GM19463 (cell line): Measurements from ENCODE around the gene SHISA6.

ENCODE experiments used
- ATAC-seq: cut with Tn5 transposase; IDR thresholded peaks from one replicate; pipeline ENCODE4 v1.9.1; 2021; ENCODE audit warnings: mild to moderate bottlenecking, moderate library complexity; ENCODE audit not compliant: unreplicated experiment

Gene SHISA6

DNA sequence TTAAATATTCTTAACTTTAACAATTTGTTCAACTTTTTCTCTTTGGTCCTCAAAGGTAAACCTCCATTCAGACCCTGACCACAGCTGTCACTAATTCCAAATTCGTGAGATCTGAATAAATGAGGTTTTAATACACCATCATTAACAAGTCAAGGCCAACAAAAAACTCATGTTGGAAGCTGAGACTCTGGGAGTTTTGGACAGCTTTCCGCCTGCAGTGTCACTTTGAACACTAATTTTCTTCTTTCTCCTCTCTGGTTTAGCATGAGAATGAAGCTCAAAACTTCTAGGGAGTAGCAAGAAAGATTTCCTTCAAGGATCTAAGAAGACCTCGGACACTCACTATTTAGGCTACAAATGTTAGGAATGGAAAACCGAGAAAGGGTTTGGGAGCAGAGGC, 324.6 kb downstream of the SHISA6 start:
- no peak for ATAC-seq

DNA sequence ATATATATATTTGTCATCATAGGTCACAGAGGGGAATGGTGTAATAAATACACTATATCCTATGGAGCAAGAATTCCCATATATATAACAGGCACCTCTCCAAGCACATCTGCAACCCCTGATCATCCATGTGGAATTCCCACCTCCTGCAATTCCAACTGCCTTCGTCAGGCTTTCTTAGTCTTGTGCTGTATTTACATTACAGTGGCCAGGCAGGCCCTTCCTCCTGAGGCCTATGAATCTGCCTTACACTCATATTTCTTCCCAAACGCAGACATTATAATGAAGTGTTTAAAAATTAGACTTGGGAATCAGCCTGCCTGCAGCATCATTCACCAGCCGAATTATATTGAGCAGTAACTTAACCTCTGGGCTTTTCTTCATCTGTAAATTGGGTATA, 338.0 kb downstream of the SHISA6 start:
- ATAC-seq: no peak

DNA sequence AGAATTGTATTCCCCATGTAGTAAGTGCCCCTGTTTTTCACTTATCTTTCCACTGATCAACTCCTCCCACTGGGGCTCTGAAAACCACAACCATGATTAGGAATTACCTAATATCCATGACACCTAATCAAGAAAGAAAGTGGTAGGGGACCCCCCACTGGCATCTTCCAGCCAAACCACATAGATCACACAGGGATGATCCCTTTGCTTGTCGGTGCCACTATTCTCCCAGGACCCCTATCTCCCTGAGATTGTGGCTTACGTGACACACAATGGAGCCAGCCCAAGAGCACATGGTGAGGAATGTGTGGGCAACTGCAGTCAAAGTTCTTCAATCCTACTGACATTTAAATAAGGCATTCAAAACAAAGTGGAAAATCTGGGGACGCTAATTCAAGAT, 339.7 kb downstream of the SHISA6 start:
- ATAC-seq: no peak

DNA sequence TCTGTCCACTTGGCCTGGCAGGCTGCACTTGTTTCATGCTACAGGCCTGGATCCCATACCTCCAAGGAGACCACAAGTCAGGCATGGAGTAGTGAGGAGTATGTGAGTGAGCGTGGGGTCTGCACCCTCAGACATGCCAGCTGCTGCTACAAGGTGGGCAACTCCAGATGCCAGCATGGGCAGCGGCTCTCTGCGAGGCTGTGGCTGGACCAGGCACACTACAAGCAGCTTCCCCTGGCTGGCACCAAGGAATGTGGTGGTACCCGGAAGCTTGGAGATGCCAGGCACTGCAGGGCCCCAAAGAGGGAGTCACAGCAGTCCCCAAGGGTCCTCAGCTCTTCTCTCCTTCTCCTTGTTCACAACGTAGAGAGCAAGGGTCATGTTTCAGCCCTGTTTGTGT, 341.2 kb downstream of the SHISA6 start:
- no peak for ATAC-seq

DNA sequence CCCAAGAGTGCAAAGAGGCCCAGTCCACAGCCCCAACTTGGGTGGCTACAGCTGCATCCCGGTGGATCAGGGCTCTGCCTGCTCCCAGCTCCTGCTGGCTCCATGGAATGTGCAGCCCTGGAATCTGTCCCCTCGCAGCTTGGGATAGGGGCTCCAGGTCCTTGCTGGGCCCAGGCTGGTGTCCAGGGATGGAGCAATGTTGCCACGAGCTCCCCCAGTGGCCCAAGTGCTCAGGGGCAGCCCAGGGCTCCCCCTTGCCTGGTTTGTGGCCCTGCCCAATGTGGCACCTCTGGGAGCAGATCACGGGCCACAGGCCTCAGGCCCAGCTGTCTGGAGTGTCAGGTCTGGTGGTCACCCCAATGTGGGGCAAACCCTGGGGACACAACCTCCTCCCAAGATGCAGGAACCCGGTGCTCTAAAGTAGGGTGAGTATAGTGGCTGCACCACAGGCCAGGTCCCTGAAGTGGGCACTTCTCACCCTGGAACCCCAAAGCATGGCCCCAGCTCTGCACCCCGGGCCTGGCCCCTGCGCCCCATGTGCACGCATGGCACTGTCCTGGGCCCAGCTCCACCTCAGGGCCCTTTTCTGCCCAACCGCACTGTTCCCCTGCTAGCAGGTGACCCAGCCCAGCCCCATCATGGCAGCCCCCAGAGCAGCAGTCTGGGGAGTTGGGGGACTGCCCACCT, 342.4 kb downstream of the SHISA6 start:
- ATAC-seq: no peak

DNA sequence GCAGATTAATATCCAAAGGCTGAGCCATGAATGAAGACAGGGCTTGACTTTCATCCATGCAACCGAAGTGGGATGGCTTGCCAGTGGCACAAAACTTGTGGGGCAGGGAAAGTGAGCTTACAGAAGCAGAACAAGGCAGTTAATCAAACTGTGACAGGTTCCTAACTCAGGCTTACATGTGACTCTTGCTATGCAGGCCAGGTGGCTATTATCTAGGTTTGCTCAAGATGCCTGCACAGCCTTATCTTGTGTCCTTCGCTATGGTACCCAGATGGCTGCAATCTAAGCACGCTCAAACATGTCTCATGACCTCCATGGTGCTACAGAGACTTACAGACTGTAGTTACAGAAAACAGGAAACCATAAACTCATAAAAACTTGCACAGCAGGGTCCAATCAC, 348.7 kb downstream of the SHISA6 start:
- ATAC-seq: no peak

DNA sequence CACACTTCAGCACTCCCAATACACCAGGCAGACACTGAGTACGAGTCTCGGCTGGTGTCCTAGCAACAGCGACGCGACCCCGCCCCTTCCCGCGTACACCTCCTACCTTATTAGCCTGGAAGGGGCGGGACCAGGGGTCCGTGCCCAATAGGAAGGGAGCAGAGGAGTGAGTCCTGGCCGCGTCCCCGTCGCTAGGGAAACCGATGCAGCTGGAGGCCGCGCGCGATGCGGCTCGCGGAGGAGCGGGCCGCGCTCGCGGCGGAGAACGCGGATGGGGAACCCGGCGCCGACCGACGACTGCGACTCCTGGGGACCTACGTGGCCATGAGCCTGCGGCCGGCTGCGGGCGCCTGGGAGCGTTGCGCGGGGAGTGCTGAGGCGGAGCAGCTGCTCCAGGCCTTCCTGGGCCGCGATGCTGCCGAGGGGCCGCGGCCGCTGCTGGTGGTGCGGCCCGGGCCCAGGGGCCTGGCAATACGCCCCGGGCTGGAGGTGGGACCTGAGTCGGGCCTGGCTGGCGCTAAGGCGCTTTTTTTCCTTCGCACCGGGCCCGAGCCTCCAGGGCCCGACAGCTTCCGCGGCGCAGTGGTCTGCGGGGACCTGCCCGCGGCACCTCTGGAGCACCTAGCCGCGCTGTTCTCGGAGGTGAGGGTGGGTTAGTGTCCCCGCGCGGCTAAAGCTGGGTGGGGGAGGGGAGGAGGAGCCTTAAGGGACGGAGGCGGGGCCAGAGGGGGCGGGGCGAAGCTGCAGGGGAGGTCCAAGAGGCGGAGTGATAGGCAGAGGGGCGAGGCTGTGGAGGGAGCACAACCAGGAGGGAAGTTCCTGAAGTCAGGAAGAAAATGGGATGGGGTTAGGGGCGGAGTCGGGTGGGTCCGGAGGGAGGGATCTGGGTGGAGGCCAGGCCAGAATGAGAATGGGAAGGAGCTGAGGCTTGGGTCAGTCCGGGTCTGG, 357.5 kb downstream of the SHISA6 start, which contains the start of gene DNAH9:
TSS of gene DNAH9 (plus strand) at position 197 of the 948 bp plus-strand sequence. CDS start at position 226, 29 bp downstream.
- ATAC-seq: no peak

DNA sequence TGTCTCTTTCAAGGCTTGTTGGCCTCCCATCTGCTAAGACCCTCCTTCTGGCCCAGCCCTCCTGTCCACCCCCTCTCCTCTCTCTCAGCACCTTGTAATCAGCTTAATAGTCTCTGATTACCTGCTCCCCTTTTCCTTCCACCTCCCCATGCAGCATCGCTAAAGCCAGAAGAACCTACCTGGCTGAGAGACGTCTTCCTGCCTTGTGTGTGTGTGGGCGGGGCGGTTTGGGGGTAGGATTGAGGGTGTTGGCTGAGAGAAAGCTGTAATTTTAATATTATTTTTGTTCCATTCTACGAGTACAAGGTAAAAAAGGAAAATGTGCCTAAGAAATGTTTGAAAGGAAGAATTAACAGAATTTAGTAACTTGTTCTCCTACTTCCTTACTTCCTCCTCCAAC, 360.6 kb downstream of the SHISA6 start:
- ATAC-seq: no peak

DNA sequence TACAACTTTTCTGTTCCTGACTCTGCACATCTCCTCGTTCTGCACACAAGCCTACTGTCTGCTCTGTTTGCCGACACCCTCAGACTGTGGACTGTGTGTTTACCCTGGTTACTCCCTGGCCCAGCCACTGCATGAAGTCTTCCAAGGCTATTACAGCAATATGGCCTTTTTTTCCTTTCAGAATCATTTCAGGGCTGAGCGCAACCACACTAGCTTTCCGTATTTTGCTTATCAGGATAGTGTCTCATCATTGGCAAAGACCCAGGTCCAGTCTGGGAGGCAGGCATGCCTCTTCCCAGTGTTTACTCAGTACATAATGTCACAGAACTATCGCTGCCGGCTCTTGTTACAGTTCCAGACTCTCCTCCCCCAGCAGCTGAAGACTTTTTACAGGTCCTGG, 367.4 kb downstream of the SHISA6 start:
- ATAC-seq: no peak

DNA sequence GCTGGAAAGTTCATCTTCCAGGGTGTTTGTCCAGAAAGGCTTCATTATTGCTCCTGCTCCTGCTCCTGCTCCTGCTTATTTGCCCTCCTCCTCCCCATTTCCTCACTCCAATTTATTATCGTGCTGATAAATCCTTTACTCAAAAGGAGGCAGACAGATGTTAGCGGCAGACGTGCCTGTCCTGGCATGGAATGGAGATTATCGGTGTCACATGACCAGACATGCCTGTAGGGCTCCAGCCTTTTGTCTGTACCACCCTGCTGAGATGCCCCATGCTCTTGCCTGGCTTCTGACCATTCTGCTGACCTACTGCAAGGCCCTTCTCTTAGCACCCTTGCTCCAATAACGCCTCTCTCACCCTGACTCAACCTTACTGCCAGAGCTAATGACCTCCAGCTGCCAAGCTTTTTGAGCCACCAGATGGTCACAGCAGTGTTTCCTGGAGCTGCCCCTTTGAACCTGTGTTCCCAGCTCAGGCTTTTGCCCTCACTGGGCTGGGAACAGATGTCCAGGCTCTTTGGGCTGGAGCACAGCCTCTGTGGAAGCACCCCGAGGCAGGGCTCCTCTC, 370.1 kb downstream of the SHISA6 start:
- no peak for ATAC-seq

DNA sequence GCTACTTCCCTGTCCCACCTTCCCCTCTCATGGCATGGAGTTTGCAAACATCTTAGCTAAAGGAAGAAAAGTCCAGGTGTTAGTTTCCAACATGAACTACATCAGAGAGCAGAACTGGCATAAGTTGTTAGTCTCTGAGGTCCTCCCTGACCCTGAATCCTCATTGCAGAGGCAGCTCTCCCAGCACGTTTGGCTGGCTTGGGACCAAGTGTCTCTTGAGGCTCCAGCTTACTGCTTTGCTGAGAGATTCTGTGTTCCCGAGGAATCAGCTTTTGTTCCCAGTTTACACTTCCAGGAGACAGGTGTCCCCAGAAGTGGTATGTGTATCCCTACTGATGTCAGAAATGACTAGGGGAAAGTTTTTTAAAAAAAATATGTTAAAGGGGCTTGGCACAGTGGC, 371.9 kb downstream of the SHISA6 start:
- no peak for ATAC-seq
